HG03442 (cell line): ENCODE results near the gene LBHD1.
A peak's percentile ranks its signal among the peaks of the same experiment; 100 is the strongest.
"Not testable (repeated sequence)": the region's sequence is repeated elsewhere in the genome, so short reads cannot be mapped to it uniquely, and the experiment has no call there.

ENCODE experiments used
- ATAC-seq: cut with Tn5 transposase; IDR thresholded peaks from one replicate; pipeline ENCODE4 v1.9.1; 2021; ENCODE audit warnings: mild to moderate bottlenecking, moderate library complexity; ENCODE audit not compliant: unreplicated experiment

LBHD1 gene

GRCh38 chr11:62694455-62695167 lies 22.5 kb upstream of the LBHD1 start:
- no peak for ATAC-seq

GRCh38 chr11:62693624-62694023 lies 21.6 kb upstream of the LBHD1 start:
- ATAC-seq = not testable (repeated sequence)

- ATAC-seq = no peak
Measured at GRCh38 chr11:62689421-62690183, 17.5 kb upstream of the LBHD1 start, which contains the start of gene LRRN4CL. TSS of gene LRRN4CL (minus strand) at chr11:62689530. CDS start at chr11:62688508, 1,022 bp downstream.

GRCh38 chr11:62688491-62688890 lies 16.4 kb upstream of the LBHD1 start:
- no peak for ATAC-seq

GRCh38 chr11:62687508-62688396 lies 15.7 kb upstream of the LBHD1 start:
- no peak for ATAC-seq

- no peak for ATAC-seq
Measured at GRCh38 chr11:62682518-62682917, 10.5 kb upstream of the LBHD1 start.

GRCh38 chr11:62680825-62681240 lies 8.8 kb upstream of the LBHD1 start:
- ATAC-seq = peak; percentile 46

GRCh38 chr11:62678770-62679696 lies 7.0 kb upstream of the LBHD1 start, which contains the start of gene UBXN1:
TSS of gene UBXN1 (minus strand) at chr11:62679073. CDS start at chr11:62678923, 150 bp downstream.
- peak; percentile 65 for ATAC-seq

- ATAC-seq = peak; percentile 9
Measured at GRCh38 chr11:62678433-62678769, 6.3 kb upstream of the LBHD1 start.

GRCh38 chr11:62677714-62678113 lies 5.6 kb upstream of the LBHD1 start:
- ATAC-seq = no peak

- no peak for ATAC-seq
Measured at GRCh38 chr11:62677156-62677555, 5.1 kb upstream of the LBHD1 start.

GRCh38 chr11:62676698-62677097 lies 4.6 kb upstream of the LBHD1 start:
- no peak for ATAC-seq

GRCh38 chr11:62675415-62675814 lies 3.3 kb upstream of the LBHD1 start:
- not testable (repeated sequence) for ATAC-seq

- ATAC-seq = no peak
Measured at GRCh38 chr11:62673196-62673525, 1.1 kb upstream of the LBHD1 start.

- peak; percentile 13 for ATAC-seq
Measured at GRCh38 chr11:62671236-62671607, 845 bp downstream of the LBHD1 start.

GRCh38 chr11:62669420-62670161 lies 2.5 kb downstream of the LBHD1 start:
- ATAC-seq = no peak

GRCh38 chr11:62667460-62667859 lies 4.6 kb downstream of the LBHD1 start:
- ATAC-seq = no peak

- ATAC-seq = no peak
Measured at GRCh38 chr11:62666259-62666926, 5.7 kb downstream of the LBHD1 start.
